GM19193 (cell line): Measurements from ENCODE around the gene SRSF12.

ENCODE experiments used
- POLR2A ChIP-seq: IDR thresholded peaks from 4 replicates; pipeline ENCODE4 v1.6.1; 2011; ENCODE audit not compliant: insufficient read depth, insufficient read length; ENCODE audit errors: extremely low read depth

Gene SRSF12

GRCh38 chr6:89066940-89067646 is 50.8 kb downstream of the SRSF12 start:
- no peak for TF ChIP-seq POLR2A

- no peak for TF ChIP-seq POLR2A
Measured at GRCh38 chr6:89063881-89064280, 54.0 kb downstream of the SRSF12 start.

GRCh38 chr6:89059227-89059626 is 58.6 kb downstream of the SRSF12 start:
- TF ChIP-seq POLR2A = no peak

- no peak for TF ChIP-seq POLR2A
Measured at GRCh38 chr6:89058627-89059026, 59.2 kb downstream of the SRSF12 start.

- no peak for TF ChIP-seq POLR2A
Measured at GRCh38 chr6:89057759-89058158, 60.1 kb downstream of the SRSF12 start.

GRCh38 chr6:89054208-89054607 is 63.7 kb downstream of the SRSF12 start:
- no peak for TF ChIP-seq POLR2A

- no peak for TF ChIP-seq POLR2A
Measured at GRCh38 chr6:89051676-89052075, 66.2 kb downstream of the SRSF12 start.

- TF ChIP-seq POLR2A = no peak
Measured at GRCh38 chr6:89050697-89051096, 67.2 kb downstream of the SRSF12 start.

GRCh38 chr6:89050155-89050554 is 67.7 kb downstream of the SRSF12 start:
- TF ChIP-seq POLR2A = no peak

GRCh38 chr6:89048985-89049384 is 68.9 kb downstream of the SRSF12 start:
- no peak for TF ChIP-seq POLR2A

GRCh38 chr6:89048288-89048923 is 69.5 kb downstream of the SRSF12 start:
- TF ChIP-seq POLR2A = no peak

- TF ChIP-seq POLR2A = no peak
Measured at GRCh38 chr6:89047473-89047872, 70.4 kb downstream of the SRSF12 start.
